Measurements from ENCODE around the gene HBA1.

GRCh38 chr16:192686-193085, 16.2 kb downstream of the HBA1 start:
- TF ChIP-seq EZH2 (IDR thresholded peaks at IDR 0.05; ENCODE audit: borderline replicate concordance, low read length), result no peak
- TF ChIP-seq, protein P1, sequence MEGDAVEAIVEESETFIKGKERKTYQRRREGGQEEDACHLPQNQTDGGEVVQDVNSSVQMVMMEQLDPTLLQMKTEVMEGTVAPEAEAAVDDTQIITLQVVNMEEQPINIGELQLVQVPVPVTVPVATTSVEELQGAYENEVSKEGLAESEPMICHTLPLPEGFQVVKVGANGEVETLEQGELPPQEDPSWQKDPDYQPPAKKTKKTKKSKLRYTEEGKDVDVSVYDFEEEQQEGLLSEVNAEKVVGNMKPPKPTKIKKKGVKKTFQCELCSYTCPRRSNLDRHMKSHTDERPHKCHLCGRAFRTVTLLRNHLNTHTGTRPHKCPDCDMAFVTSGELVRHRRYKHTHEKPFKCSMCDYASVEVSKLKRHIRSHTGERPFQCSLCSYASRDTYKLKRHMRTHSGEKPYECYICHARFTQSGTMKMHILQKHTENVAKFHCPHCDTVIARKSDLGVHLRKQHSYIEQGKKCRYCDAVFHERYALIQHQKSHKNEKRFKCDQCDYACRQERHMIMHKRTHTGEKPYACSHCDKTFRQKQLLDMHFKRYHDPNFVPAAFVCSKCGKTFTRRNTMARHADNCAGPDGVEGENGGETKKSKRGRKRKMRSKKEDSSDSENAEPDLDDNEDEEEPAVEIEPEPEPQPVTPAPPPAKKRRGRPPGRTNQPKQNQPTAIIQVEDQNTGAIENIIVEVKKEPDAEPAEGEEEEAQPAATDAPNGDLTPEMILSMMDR (conservative IDR thresholded peaks at IDR 0.05 in 1 of 2, IDR thresholded peaks at IDR 0.05 in 1 of 2; ENCODE audit: extremely low read depth in 1 of 2, insufficient read depth in 1 of 2, low read depth in 1 of 2, low read length in 2 of 2), result no peak
